Activated CD4-positive, alpha-beta T cell treated with anti-CD3 and anti-CD28 coated beads, Interleukin-2, amount 10 ng/mL, durations not matched to agents 7 days and 5 days (primary cell): ENCODE measurements around the gene PUSL1. TPM values are rescaled to one million over a fixed set of nuclear protein-coding genes. Genes with fewer than 3 reads are reported as not detected.

Source experiments
- CTCF ChIA-PET: fragments of 350-600 bp; sonication (Branson Sonifier 250); formaldehyde crosslinking; loops from one replicate; lab custom pipeline; 2021; ENCODE audit warnings: antibody characterized with exemption; lab: Charles Lee
- POLR2A ChIA-PET: fragments of 350-600 bp; sonication (Branson Sonifier 250); formaldehyde crosslinking; loops from one replicate; lab custom pipeline; 2021; ENCODE audit warnings: antibody characterized with exemption; lab: Charles Lee
- DNase-seq: peaks from one replicate; pipeline ENCODE4 v3.0.0-alpha.2; 2020
- H3K27ac Mint-ChIP-seq: one replicate; pipeline ENCODE4 v1.8.0; 2021; ENCODE audit warnings: mild to moderate bottlenecking, moderate library complexity, mixed read lengths
- H3K27me3 Mint-ChIP-seq: one replicate; pipeline ENCODE4 v1.8.0; 2021; ENCODE audit warnings: mixed read lengths
- H3K36me3 Mint-ChIP-seq: one replicate; pipeline ENCODE4 v1.8.0; 2021; ENCODE audit warnings: low read depth, mixed read lengths
- H3K4me1 Mint-ChIP-seq: one replicate; pipeline ENCODE4 v1.8.0; 2021; ENCODE audit warnings: mixed read lengths
- H3K4me3 Mint-ChIP-seq: one replicate; pipeline ENCODE4 v1.8.0; 2021; ENCODE audit warnings: mild to moderate bottlenecking, moderate library complexity, mixed read lengths
- H3K9me3 Mint-ChIP-seq: one replicate; pipeline ENCODE4 v1.8.0; 2021; ENCODE audit warnings: mixed read lengths
- total RNA-seq, 2 experiments: library from RNA; stranded (reverse); gene quantifications; one replicate each; pipeline ENCODE4 v1.2.3, GENCODE V29; 2021

PUSL1 gene
- total RNA-seq, 2 experiments from 2014 or later, result 18.9 to 24.4 TPM

DNA sequence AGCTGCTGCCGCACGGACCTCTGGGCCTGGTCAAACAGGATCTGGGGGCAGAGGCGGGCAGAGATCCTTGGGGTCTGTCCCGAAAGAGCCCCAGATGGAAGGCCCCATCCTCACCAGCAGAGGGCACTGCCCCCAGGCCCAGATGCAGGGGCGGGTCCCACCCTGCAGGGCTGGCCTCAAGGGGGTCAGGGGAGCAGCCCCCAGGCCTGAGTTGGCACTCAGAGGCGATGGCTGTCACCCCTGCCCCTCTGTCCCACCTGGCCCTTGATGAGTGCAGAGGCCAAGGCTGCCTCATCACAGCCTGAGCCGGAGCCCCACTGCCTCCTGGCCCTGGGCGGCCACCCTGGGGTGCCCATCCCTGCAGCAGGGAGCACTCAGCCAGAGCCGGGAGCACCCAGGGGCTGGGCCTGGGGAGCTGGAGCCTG is 6.4 kb upstream of the PUSL1 start:
- Mint-ChIP-seq H3K36me3 (peaks cover 4% of the 10 kb centered on the region), H3K27me3 (no peaks in the 10 kb centered on the region), H3K4me1 (peaks cover 23% of the 10 kb centered on the region), H3K27ac (no peak overlapping the region), H3K4me3 (no peak overlapping the region), H3K9me3 (no peaks in the 10 kb centered on the region)
- DNase-seq, result no peak
- POLR2A ChIA-PET, result no interaction called here
- CTCF ChIA-PET, result no interaction called here

- Mint-ChIP-seq H3K9me3 (no peaks in the 10 kb centered on the region), H3K4me1 (peaks cover 25% of the 10 kb centered on the region), H3K27me3 (no peaks in the 10 kb centered on the region), H3K36me3 (peaks cover 4% of the 10 kb centered on the region), H3K4me3 (no peak overlapping the region), H3K27ac (no peak overlapping the region)
- no peak for DNase-seq
- CTCF ChIA-PET, result interaction anchor here (1.2 kb wide), 1 partner anchor 12 kb away, joined by 3 read pairs; no protein-coding TSS in a partner anchor
- POLR2A ChIA-PET, result no interaction called here
These were observed 5.4 kb upstream of the PUSL1 start for GRCh38 chr1:1302951-1303509.

GRCh38 chr1:1303736-1304135 is 4.7 kb upstream of the PUSL1 start:
- H3K36me3 Mint-ChIP-seq, result peaks cover 4% of the 10 kb centered on the region
- no peak for DNase-seq
- H3K9me3 Mint-ChIP-seq, result no peaks in the 10 kb centered on the region
- peaks cover 25% of the 10 kb centered on the region for H3K4me1 Mint-ChIP-seq
- ChIA-PET POLR2A (no interaction called here), CTCF (interaction anchor here (1.2 kb wide), 1 partner anchor 11 kb away, joined by 3 read pairs; no protein-coding TSS in a partner anchor)
- no peak overlapping the region for H3K27ac Mint-ChIP-seq
- no peak overlapping the region for H3K4me3 Mint-ChIP-seq
- no peaks in the 10 kb centered on the region for H3K27me3 Mint-ChIP-seq

- Mint-ChIP-seq H3K27me3 (no peaks in the 10 kb centered on the region), H3K4me3 (peak overlapping the region; percentile 86), H3K9me3 (no peaks in the 10 kb centered on the region), H3K36me3 (peaks cover 4% of the 10 kb centered on the region), H3K27ac (peak overlapping the region; percentile 89), H3K4me1 (peaks cover 25% of the 10 kb centered on the region)
- DNase-seq, result no peak
- CTCF ChIA-PET, result interaction anchor here (0.8 to 1.3 kb wide), 6 partner anchors 9 to 241 kb away, joined by 3 to 9 read pairs (median 3); no protein-coding TSS in a partner anchor
- POLR2A ChIA-PET, result interaction anchor here (1.0 kb wide), 1 partner anchor 71 kb away, joined by 3 read pairs; the partner anchor contains the start of gene AURKAIP1
These were observed 3.8 kb upstream of the PUSL1 start for GRCh38 chr1:1304331-1305299.

DNA sequence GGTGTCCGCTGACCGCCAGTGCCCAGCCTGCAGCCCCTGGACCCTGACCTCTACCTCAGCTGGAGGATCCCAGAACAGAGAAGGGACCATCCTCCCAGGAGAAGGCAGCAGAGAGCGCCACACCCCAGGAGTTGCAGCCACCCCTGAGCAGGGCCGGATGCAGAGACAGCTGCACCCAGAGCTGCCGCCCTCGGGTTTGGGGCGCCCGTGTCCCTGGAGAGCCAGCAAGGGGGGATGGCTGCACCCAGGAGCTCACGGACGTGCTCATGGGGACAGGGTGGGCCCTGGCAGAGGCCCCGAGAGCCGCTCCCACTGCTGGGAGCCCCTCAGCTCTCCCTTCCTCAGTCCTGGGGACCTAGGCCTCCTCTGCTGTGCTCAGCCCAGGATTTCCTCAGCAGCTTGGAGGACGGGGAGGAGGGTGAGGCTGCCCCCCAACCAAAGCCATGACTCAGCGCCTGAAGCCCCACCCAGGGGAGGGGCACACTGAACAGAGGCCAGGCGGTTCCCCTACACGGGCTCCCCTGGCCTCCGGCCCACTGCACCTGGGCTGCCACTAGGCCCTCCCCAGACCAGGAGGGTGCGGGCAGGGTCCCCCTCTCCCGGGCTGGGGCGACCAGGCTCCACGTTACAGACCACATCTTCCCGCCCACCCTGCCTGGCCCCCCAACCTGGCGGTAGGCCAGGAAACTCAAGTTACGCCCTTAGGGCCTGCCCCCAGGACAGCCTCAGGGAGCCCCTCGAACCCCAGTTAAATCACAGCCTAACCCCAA is 2.9 kb upstream of the PUSL1 start:
- Mint-ChIP-seq H3K27me3 (no peaks in the 10 kb centered on the region), H3K27ac (peak overlapping the region; percentile 89), H3K4me1 (peaks cover 27% of the 10 kb centered on the region), H3K36me3 (no peaks in the 10 kb centered on the region), H3K4me3 (peak overlapping the region; percentile 86), H3K9me3 (no peaks in the 10 kb centered on the region)
- ChIA-PET POLR2A (interaction anchor here (1.0 kb wide), 1 partner anchor 70 kb away, joined by 3 read pairs; the partner anchor contains the start of gene AURKAIP1), CTCF (interaction anchor here (0.8 to 1.3 kb wide), 5 partner anchors 10 to 242 kb away, joined by 3 to 9 read pairs (median 3); no protein-coding TSS in a partner anchor)
- peak; percentile 79 for DNase-seq

DNA sequence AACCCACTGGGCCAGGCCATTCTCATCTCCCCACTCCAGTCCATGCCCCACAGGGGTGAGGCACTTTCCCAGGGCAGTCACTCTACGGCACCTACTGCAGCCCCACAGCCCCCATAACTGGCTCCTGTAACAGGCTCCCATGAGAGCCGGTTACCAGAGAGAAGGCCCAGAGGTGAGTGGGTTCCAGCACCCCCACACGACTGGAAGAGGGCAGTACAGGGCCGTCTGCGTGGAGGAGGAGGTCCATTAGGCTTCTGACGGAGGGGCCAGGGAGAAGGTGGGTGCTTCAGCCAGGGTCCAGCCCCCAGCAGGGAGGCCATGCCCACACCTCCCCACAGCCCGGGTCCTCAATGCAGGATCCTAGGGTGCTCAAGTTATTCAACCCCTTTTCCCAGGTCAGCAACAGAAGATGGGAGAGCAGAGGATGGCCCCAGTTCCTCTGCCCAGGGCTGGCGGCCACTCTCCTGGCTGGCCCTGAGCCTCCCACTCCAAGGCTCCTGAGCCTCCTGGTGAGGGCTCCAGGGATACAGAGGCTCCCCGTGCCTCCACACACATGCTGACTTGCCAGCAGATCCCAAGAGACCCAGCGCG is 2.2 kb upstream of the PUSL1 start:
- POLR2A ChIA-PET, result no interaction called here

DNA sequence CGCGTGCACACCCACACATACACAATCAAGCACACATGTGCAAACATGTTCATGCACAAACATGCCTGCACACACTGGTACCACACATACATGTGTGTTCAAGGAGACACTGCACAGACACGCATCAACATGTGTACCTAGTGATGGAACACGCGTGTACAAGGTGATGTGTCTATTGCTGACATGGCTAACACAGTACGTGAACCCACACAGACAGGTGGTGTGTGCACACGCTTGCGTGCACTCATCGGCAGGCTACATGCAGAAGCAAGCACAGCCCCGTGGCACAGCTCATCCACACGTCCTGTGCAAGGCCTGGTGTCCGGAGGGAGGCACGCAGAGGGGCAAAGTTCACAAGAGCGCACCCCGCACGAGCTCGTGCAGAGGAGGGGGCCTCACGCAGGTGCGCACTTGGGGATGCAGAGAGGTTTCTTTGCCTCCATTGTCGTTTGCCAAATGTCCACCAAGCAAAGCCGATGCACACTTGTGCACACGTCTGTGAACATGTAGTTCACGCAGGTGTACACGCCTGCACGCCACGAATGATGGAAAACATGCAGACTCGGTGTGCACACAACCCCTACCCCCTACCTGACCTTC is 1.6 kb upstream of the PUSL1 start:
- Mint-ChIP-seq H3K4me3 (peak overlapping the region; percentile 86), H3K9me3 (no peaks in the 10 kb centered on the region), H3K27ac (peak overlapping the region; percentile 89), H3K36me3 (no peaks in the 10 kb centered on the region), H3K4me1 (peaks cover 27% of the 10 kb centered on the region), H3K27me3 (no peaks in the 10 kb centered on the region)
- POLR2A ChIA-PET, result no interaction called here
- DNase-seq, result no peak
- CTCF ChIA-PET, result interaction anchor here (0.5 kb wide), 1 partner anchor 73 kb away, joined by 3 read pairs; no protein-coding TSS in a partner anchor

More for the DNA sequence above, 2.2 kb upstream of the PUSL1 start:
- Mint-ChIP-seq H3K36me3 (no peaks in the 10 kb centered on the region), H3K27me3 (no peaks in the 10 kb centered on the region), H3K27ac (peak overlapping the region; percentile 89), H3K4me3 (peak overlapping the region; percentile 86), H3K9me3 (no peaks in the 10 kb centered on the region), H3K4me1 (peaks cover 27% of the 10 kb centered on the region)
- DNase-seq, result no peak
- CTCF ChIA-PET, result interaction anchor here (0.5 to 1.3 kb wide), 2 partner anchors 42 to 73 kb away, joined by 3 to 4 read pairs; no protein-coding TSS in a partner anchor

DNA sequence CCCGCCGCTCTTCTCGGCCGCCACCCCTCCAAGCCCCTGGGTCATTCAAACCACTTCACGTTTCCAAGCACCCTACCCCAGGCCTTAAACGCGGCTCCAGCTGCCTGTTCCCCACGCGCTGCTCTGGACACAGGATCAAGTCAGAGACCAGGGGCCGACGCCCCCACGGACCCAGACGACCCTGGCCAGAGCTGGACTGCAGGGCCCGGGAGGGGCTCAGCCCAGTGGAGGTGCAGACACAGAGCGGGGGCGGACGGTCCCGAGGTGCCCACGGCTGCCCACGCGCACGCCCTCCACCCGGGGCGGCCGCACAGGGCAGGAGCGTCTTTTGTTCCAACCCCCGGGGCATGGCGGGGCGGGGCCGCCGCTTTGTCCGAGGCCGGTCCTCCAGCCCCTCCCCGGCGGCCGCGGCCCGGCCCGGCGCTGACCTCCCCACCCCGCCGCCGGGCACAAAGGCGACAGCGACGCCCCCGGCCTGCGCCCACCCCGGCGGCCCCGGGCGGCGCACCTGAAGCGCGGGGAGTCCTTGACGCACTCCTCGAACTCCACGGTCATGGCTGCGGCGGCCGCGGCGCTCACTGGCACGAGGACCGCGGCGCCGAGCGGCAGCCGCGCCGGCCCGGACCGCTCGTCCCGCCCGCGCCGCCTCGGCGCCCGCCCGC is 1.0 kb upstream of the PUSL1 start:
- POLR2A ChIA-PET, result no interaction called here
- peaks cover 27% of the 10 kb centered on the region for H3K4me1 Mint-ChIP-seq
- H3K27me3 Mint-ChIP-seq, result no peaks in the 10 kb centered on the region
- H3K36me3 Mint-ChIP-seq, result no peaks in the 10 kb centered on the region
- peak overlapping the region; percentile 89 for H3K27ac Mint-ChIP-seq
- peak overlapping the region; percentile 86 for H3K4me3 Mint-ChIP-seq
- DNase-seq, result no peak
- CTCF ChIA-PET, result no interaction called here
- no peaks in the 10 kb centered on the region for H3K9me3 Mint-ChIP-seq

DNA sequence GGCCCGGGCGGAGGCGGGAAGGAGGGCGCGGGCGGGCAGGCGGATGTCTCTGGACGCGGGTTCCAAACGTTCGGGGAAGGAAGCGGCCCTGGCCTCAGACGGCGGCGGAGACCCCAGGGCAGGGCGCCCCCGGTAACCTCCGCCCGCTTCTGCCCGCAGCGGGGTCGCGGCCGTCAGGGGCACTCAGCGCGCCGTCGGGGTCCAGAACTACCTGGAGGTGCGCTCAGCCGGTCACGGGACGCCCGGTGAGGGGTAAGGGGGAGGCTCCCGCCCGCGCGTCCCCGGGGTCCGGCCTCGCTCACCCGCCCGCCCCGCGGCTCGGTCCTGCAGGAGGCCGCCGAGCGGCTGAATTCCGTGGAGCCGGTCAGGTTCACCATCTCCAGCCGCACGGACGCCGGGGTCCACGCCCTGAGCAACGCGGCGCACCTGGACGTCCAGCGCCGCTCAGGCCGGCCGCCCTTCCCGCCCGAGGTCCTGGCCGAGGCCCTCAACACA is 406 bp downstream of the PUSL1 start:
- Mint-ChIP-seq H3K9me3 (no peaks in the 10 kb centered on the region), H3K4me1 (peaks cover 25% of the 10 kb centered on the region), H3K4me3 (peak overlapping the region; percentile 80), H3K27me3 (no peaks in the 10 kb centered on the region), H3K36me3 (peaks cover 5% of the 10 kb centered on the region), H3K27ac (peak overlapping the region; percentile 89)
- no peak for DNase-seq
- ChIA-PET POLR2A (no interaction called here), CTCF (no interaction called here)

DNA sequence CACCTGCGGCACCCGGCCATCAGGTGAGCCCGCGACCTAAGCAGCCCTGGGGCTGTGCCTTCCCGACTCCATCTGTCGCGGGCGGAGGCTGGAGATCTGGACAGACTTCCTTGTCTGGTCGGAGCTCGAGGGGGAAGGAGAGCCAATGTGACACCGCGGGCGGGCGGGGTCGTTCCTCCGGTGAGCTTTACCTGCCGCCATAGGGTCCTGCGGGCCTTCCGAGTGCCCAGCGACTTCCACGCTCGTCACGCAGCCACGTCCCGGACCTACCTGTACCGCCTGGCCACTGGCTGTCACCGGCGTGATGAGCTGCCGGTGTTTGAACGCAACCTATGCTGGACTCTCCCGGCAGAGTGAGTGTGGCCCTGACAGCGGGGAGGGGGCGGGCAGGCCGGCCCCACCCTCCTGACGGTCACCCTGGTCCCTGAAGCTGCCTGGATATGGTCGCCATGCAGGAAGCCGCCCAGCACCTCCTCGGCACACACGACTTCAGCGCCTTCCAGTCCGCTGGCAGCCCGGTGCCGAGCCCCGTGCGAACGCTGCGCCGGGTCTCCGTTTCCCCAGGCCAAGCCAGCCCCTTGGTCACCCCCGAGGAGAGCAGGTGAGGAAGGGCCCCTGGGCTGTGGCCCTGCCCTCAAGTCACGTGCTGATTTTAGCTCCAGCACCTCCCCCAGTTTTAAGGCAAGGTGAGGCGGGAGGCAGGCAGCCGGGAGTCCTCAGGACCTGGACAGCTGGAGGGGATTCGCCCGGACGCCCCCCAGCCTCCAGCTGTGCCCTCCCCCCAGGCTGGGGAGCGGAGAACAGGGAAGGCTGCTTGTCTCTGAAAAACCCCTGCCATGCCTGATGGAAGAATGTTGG is 1.1 kb downstream of the PUSL1 start:
- Mint-ChIP-seq H3K36me3 (peaks cover 5% of the 10 kb centered on the region), H3K4me3 (peak overlapping the region; percentile 80), H3K27me3 (no peaks in the 10 kb centered on the region), H3K27ac (peak overlapping the region; percentile 80), H3K4me1 (peaks cover 22% of the 10 kb centered on the region), H3K9me3 (no peaks in the 10 kb centered on the region)
- no peak for DNase-seq
- ChIA-PET POLR2A (no interaction called here), CTCF (interaction anchor here (0.8 to 1.3 kb wide), 2 partner anchors 9 to 18 kb away, joined by 3 to 4 read pairs; no protein-coding TSS in a partner anchor)
